ENCODE measurements around the gene DDOST.

The DDOST gene

DNA sequence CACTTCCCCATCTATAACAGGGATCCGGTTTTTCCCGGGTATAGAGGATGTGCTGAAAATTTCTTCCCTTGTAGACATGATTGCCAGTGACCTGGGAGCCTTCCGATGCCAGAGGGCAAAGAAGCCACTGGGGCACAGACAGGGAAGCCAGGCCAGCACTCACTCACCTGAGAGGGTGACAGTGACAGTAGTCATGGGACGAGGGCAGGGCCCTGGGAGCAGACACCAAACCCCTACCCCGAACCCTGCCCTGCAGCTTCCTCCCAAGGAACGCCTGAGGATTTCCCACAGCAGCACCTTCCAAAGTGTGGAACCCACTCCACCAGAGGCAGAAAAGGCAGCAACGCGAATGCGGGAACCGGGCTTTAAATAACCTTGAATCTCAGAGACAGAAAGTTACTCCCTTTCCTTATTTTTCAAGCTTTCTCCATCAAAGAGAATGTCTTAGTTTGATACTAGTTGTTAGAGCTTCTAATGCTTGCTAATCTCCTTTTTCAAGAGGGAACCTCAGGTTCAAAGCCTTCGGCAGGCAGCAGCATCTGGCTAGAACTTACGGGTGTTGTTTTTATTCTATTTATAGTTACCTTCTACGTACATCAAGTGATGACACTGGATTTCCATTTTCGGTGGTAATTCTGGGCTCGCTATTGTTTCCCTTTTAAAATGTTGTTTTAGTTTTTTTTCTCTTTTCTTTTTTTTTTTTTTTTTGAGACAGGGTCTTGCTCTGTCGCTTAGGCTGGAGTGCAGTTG lies 2.8 kb downstream of the DDOST start:
- no peak for DNase-seq

GRCh38 chr1:20657024-20657423 lies 4.1 kb downstream of the DDOST start:
- DNase-seq, result no peak

DNA sequence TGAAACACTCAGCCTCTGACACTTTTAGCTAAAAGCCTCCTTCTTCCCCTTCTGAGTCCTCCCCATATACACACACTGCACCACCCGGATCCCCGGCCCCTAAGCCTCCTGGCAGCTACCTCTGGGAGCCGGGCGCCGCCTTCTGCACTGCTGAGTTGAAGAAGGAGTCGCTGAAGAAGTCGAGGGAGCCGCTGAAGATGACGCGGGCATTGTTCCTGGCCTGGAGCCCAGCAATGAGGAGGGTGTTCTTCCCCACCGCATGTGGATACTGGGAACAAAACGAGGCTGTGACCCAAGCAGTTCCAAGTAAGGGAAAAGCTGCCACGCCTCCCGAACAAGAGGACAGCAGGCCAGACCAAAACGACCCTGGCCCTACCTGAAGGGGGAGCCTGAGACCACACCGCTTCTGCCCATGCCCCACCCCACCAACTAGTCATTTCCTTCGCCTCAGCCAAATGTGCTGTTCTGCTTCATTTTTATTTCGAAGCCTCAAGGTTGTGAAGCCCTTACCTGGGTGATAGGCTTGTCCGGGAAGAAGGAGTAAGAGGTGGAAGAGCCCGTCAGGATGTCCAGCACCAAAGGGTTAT lies 7.0 kb downstream of the DDOST start:
- no peak for DNase-seq

DNA sequence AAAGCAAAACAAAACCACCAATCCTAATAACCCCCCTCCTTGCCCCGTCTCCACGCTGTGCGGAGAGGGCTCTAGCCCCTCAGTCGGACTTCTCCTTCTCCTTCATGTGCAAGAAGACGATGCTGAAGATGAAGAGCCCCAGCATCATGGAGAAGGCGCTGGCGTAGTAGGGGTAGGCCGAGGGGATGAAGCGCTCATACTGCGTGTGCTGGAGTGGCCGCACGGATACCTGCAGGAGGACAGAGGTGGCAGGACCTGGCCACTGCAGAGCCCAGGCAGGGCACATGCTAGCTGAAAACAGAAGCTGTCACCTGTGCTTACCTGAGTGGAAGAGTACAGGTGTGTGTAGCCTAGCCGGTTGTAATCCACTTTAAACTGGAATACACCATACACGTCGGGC lies 8.9 kb downstream of the DDOST start:
- DNase-seq, result no peak

DNA sequence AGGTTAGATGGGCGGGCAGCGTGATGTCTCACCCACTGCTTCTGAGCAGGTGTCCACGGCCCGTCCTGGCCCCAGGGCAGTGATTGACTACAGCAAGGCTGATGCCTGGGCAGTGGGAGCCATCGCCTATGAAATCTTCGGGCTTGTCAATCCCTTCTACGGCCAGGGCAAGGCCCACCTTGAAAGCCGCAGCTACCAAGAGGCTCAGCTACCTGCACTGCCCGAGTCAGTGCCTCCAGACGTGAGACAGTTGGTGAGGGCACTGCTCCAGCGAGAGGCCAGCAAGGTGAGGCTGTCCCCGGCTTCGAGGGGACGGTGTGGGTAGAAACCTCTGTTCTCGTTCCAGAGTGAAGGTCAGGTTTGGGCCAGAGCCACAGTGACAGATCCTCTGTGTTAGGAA lies 12.2 kb downstream of the DDOST start:
- no peak for DNase-seq

GRCh38 chr1:20648438-20648837 lies 12.7 kb downstream of the DDOST start:
- no peak for DNase-seq

- DNase-seq, result no peak
These were observed 15.8 kb downstream of the DDOST start for GRCh38 chr1:20645414-20645813.

DNA sequence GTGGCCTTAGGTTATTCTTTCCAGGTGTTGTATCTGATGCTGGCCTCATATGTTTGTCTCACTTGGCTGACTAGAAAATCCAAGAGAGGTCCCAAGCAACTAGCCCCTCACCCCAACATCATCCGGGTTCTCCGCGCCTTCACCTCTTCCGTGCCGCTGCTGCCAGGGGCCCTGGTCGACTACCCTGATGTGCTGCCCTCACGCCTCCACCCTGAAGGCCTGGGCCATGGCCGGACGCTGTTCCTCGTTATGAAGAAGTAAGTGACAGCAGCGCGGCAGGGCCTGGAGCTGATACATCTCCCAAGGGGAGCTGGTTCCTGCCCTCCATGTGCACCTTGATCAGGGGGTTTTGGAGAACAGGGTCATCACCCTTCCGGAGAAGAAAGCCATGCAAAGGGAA lies 16.8 kb downstream of the DDOST start:
- no peak for DNase-seq

DNA sequence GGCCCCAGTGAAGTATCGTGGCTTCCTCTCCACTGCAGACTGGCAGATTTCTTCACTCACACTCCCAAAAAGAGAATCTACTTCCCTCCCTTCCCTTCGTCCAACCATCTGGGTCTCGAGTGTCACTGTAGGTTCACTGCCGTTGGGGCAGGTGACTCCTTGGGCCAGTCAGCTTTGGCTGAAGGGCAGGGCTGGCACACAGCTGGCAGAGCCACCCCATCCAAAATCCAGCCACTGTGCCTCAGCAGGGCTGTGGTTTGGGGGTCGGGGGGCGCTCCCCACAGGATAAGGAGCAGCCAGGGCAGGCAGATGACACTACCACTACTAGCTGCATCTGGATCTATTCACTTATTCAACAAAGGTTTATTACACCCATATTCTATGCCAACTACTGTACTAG lies 18.1 kb downstream of the DDOST start:
- no peak for DNase-seq

DNA sequence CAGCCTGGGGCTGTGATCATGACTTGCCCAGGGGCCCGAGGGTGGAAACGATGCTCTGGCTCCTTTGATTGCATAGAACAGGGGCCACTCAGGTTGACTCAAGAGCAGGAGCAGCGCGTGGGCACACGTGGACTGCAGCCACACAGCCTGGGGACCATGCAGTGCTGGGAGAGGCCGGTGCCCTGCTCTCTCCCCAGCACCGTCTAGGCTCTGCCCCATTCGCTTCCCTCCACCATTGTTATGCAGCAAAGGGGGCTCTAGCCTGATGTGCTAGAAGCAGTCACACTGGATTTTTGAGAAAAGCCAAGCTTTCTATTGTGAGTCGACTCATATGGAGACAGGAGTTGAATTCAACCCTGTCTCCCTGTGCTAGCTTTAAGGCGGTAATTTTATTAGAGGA lies 19.2 kb downstream of the DDOST start:
- DNase-seq, result no peak

DNA sequence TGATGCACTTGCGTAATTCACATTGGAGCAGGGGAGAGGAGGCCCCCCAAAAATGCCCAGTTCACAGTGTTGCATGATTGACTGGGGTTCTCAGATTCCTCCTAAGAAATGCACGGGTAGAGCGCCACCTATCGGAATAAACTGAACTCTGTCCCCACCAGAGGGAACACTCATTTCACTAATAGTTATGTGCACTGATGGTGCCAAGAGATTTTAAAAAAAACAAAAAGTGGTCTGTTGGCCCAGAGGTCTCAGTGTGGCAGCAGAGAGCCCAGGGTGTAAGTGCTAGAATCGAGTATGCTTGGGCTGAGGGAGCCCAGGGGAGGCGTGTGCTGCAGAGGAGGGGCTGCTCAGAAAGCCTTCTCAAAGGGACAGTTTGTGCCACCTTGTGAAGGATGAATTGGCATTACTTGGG lies 21.0 kb downstream of the DDOST start:
- DNase-seq, result no peak

DNA sequence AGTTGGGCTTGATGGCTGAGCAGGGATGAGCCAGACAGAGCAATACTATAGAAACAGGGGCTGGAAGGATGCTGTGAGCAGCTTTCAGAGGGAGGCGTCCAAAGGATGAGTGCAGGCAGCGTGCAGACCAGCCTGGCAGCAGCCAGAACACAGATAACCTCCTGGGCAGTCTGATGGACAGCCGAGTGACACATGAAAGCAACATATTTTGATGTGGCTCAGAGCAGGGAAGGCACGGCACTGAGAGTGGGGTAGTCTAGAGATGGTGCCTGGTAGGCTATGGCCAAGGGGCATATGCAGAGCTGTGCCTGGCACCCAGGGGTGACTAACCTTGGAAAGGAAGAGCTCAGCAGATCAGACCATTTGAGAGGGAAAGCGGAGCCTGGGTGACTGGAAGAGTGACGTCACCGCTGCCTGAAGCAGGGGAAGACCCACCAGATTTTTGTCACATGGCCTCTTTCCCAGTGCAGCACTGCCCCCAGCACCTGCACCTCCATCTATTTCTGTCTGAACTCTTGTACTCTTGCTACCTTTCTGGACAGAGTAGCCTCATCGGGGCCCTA lies 24.3 kb downstream of the DDOST start:
- no peak for DNase-seq

- peak; percentile 48 for DNase-seq
These were observed 26.5 kb downstream of the DDOST start for GRCh38 chr1:20634594-20635084.

DNA sequence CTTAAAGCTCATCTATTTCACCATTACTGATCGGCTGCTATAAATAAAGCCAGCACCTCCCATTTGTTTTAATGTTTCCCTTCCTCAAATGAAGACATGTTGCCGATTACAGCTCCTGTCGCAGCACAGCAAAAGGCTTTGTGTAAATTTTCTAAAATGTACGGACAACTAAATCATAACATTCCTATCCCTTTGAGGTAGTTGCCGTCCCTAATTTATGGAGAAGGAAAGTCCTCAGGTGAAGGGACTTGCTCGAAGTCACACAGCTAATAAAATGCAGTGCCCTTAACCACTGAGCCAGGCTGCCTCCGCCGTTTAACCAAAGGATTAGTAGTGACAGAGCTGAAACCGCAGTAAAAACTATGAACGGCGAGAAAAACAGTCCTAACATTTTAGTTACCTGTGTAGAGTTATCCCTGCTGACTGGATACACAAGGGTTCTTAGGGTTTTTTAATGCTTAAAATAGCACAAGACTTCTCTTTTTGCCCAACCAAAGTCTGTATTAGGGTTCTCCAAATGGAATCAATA lies 27.0 kb downstream of the DDOST start:
- DNase-seq, result no peak

DNA sequence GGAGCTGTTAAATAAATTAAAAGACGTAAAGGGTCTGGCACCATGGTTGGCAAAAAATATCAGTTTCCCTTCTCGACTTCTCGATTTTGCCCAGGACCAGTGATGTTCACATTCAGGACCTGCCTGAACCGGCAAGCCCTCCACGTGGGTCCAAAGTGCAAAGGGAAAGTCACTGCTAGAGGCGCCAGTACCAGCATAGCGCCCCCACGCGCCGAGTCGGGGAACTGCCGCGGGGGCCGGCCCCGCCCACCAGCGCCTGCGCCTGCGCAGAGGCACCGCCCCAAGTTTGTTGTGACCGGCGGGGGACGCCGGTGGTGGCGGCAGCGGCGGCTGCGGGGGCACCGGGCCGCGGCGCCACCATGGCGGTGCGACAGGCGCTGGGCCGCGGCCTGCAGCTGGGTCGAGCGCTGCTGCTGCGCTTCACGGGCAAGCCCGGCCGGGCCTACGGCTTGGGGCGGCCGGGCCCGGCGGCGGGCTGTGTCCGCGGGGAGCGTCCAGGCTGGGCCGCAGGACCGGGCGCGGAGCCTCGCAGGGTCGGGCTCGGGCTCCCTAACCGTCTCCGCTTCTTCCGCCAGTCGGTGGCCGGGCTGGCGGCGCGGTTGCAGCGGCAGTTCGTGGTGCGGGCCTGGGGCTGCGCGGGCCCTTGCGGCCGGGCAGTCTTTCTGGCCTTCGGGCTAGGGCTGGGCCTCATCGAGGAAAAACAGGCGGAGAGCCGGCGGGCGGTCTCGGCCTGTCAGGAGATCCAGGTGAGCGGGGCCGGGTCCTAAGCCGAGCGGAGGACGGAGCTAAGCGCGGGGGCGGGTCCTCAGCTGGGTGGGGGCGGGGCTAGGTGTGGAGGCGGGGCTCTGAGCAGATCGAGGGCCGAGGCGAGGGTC lies 27.7 kb downstream of the DDOST start, which contains the start of gene PINK1:
PINK1 (plus strand) TSS at position 269 of the 875 bp plus-strand sequence; CDS start at position 360, 91 bp downstream.
- DNase-seq, result peak; percentile 70

DNA sequence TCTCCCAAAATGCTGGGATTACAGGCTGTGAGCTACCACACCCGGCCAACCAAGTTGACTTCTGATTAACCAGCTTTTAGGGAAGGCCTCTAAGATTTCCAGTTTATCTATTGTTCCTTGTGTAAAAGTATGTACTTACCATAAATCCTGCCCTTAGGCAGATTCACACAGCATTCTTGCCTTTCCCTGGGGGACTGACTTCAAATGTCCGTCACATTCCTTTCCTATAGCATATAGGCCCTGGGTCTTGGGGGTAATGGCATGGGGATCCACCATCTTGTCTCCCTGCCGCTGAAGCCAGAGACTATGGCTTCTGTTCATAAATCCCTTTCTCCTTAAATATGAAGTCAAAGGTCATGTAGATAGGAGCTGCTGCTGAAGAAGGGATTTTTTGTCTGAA lies 28.8 kb downstream of the DDOST start:
- DNase-seq, result no peak

GRCh38 chr1:20630729-20631128 lies 30.4 kb downstream of the DDOST start:
- no peak for DNase-seq

GRCh38 chr1:20626524-20626923 lies 34.6 kb downstream of the DDOST start:
- DNase-seq, result no peak

GRCh38 chr1:20626098-20626427 lies 35.1 kb downstream of the DDOST start:
- DNase-seq, result no peak

DNA sequence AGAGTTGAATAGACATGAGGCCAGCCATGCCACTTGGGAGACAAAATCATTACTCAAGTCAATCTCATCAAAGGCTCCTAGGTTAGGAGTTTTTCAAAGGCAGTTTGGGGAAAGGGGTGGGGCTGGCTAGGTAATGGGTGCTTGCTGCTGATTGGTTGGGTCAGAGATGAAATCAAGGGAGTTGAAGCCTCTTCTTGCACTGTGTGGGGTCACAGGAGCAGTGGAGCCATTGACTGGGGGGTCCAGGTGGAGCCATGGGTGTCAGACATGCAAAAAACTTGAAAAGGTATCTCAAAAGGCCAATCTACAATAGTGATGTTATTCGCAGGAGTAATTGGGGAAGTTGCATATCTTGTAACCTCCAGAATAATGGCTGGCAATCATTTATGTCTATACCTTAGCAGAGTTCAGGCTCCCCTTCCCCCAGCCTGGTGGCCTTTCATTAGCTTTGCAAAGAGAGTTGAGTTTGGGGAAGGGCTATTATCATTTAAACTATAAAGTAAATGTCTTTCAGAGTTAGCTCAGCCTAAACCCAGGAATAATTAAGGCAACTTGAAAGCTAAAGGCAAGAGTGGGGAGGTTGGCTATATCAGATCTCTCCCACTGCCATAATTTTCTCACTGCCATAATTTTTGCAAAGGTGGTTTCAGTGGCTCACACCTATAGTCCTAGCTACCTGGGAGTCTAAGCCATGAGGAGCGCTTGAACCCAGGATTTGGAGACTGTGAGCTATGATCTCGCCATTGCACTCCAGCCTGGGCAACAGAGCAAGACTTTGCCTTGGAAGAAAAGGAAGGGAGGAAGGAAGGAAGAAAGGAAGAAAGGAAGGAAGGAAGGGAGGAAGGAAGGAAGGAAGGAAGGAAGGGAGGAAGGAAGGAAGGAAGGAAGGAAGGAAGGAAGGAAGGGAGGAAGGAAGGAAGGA lies 35.7 kb downstream of the DDOST start:
- DNase-seq, result no peak

DNA sequence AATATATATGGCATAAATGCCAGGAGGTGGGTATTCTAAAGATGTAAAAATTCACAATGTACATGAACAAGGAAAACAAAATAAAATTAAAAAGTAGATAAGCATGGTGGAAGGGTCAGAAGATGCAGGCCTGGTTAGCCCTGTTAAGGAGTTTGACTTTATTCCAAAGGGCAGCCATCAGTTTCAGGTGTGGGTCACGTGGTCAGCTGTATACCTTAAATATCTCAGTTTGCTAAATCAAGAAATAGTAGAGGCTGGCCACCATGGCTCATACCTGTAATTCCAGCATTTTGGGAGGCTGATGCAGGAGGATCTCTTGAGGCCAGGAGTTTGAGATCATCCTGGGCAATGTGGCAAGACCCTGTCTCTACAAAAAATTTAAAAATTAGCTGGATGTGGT lies 36.5 kb downstream of the DDOST start:
- no peak for DNase-seq

DNA sequence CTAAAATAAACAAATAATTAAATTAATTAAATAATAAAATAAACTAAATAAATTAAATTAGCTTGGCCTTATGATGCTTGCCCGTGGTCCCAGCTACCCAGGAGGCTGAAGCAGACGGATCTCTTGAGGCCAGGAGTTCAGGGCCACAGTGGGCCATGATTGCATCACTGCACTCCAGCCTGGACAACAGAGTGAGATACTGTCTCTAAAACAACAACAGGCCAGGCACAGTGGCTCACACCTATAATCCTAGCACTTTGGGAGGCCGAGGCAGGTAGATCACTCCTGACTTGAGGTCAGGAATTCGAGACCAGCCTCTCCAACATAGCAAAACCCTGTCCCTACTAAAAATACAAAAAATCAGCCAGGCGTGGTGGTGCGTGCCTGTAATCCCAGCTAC lies 40.2 kb downstream of the DDOST start:
- DNase-seq, result no peak

Data from DMS153 (cell line).